ENCODE data around the gene C12orf75. TPM values are rescaled to one million over a fixed set of nuclear protein-coding genes. Genes with fewer than 3 reads are reported as not detected.
A peak's percentile ranks its signal among the peaks of the same experiment; 100 is the strongest.

The C12orf75 gene
- total RNA-seq, 1 donor from 2014 or later: 310 TPM

DNA sequence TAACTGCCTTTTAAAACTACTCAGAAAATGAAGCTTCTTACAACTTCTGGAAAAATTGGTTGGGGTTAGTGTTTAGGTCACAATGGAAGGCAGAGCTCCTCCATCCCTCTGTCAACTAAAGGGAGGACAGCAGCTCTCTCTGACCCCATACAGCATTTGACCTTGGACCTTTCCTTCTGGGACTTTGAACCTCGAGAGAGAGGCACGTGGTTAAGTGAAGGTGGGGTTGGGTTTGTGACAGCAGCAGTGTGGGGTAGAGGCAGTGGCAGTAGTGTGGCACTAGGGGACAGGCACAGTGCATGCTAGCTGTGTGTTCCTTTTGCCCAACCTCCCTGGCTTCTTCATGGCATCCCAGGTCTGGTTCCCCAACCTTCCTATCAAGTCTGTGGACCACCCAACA lies 9.4 kb upstream of the C12orf75 start:
- TF ChIP-seq CTCF (IDR thresholded peaks at IDR 0.05): no peak
- Mint-ChIP-seq H3K4me1 (ENCODE audit: low read depth) (peaks cover 25% of the 10 kb centered on the region), H3K27me3 (ENCODE audit: low read depth) (no peaks in the 10 kb centered on the region), H3K9me3 (ENCODE audit: low read depth) (no peaks in the 10 kb centered on the region), H3K4me3 (ENCODE audit: unreplicated experiment) (no peak overlapping the region), H3K36me3 (ENCODE audit: low read depth) (no peaks in the 10 kb centered on the region), H3K27ac (ENCODE audit: unreplicated experiment) (no peak overlapping the region)
- DNase-seq (ENCODE audit: low spot score): no peak

DNA sequence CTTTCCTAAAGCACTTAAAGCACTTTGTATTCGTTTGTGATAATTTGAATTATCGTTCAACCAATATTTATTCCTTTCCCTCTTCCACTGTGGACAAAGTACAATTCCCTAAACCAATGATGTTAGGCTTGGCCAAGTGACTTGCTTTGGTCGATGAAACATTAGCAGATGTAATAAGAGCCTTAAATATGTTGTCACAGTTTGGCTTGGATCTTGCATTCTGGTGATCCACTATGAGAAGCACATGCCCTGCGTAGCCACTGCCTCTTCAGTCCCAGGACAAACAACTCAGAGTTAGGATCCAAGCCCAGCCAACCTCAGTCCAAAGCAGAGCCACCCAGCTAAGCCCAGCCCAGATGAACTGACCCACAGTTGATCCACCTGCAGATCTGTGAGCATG lies 8.4 kb upstream of the C12orf75 start:
- DNase-seq (ENCODE audit: low spot score): no peak
- Mint-ChIP-seq H3K9me3 (ENCODE audit: low read depth) (no peaks in the 10 kb centered on the region), H3K27me3 (ENCODE audit: low read depth) (no peaks in the 10 kb centered on the region), H3K27ac (ENCODE audit: unreplicated experiment) (no peak overlapping the region), H3K36me3 (ENCODE audit: low read depth) (no peaks in the 10 kb centered on the region), H3K4me1 (ENCODE audit: low read depth) (peaks cover 22% of the 10 kb centered on the region), H3K4me3 (ENCODE audit: unreplicated experiment) (no peak overlapping the region)
- TF ChIP-seq CTCF (IDR thresholded peaks at IDR 0.05): no peak

GRCh38 chr12:105324704-105325103 lies 5.8 kb upstream of the C12orf75 start:
- Mint-ChIP-seq H3K36me3 (ENCODE audit: low read depth) (no peaks in the 10 kb centered on the region), H3K4me1 (ENCODE audit: low read depth) (peaks cover 12% of the 10 kb centered on the region), H3K9me3 (ENCODE audit: low read depth) (no peaks in the 10 kb centered on the region), H3K27ac (ENCODE audit: unreplicated experiment) (no peak overlapping the region), H3K4me3 (ENCODE audit: unreplicated experiment) (no peak overlapping the region), H3K27me3 (ENCODE audit: low read depth) (no peaks in the 10 kb centered on the region)
- no peak for TF ChIP-seq CTCF (IDR thresholded peaks at IDR 0.05)
- no peak for DNase-seq (ENCODE audit: low spot score)

GRCh38 chr12:105325117-105325516 lies 5.4 kb upstream of the C12orf75 start:
- Mint-ChIP-seq H3K4me3 (ENCODE audit: unreplicated experiment) (no peak overlapping the region), H3K36me3 (ENCODE audit: low read depth) (no peaks in the 10 kb centered on the region), H3K4me1 (ENCODE audit: low read depth) (peaks cover 15% of the 10 kb centered on the region), H3K27ac (ENCODE audit: unreplicated experiment) (no peak overlapping the region), H3K27me3 (ENCODE audit: low read depth) (no peaks in the 10 kb centered on the region), H3K9me3 (ENCODE audit: low read depth) (no peaks in the 10 kb centered on the region)
- no peak for DNase-seq (ENCODE audit: low spot score)
- TF ChIP-seq CTCF (IDR thresholded peaks at IDR 0.05): no peak

DNA sequence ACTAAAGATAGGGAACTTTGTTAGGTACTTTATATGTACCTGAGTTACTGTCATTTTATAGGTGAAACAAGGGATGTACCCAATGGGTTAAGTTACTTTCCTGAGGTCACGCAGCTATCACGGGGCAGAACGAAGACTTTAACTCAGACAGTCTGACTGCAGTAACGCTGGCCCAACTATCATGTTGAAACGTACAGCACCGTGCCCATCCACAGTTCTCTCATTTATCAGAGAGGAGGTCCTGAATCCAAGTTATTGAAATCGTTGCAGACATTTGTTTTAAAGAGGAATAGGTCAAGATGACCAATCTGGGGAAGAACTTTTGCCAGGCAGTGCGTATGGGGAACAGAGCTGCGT lies 587 bp upstream of the C12orf75 start:
- H3K27me3 Mint-ChIP-seq (ENCODE audit: low read depth): no peaks in the 10 kb centered on the region
- H3K4me1 Mint-ChIP-seq (ENCODE audit: low read depth): peaks cover 53% of the 10 kb centered on the region

More for the DNA sequence above, 587 bp upstream of the C12orf75 start:
- Mint-ChIP-seq H3K27ac (ENCODE audit: unreplicated experiment) (peak overlapping the region; percentile 9), H3K9me3 (ENCODE audit: low read depth) (no peaks in the 10 kb centered on the region), H3K4me3 (ENCODE audit: unreplicated experiment) (peak overlapping the region; percentile 68), H3K36me3 (ENCODE audit: low read depth) (no peaks in the 10 kb centered on the region)
- no peak for DNase-seq (ENCODE audit: low spot score)
- no peak for TF ChIP-seq CTCF (IDR thresholded peaks at IDR 0.05)
